Sigmoid colon (tissue), 7 donors: ENCODE results near the gene ARHGAP33. TPM values are rescaled to one million over a fixed set of nuclear protein-coding genes. Genes with fewer than 3 reads are reported as not detected.

Source experiments
- DNase-seq: peaks from one replicate; pipeline ENCODE4 v3.0.0-alpha.2; 2019
- H3K27ac ChIP-seq, 4 donors: fragments of 200-600 bp; sonication (generic); one replicate each; pipeline ENCODE4 v1.5.1; 2016 to 2019; ENCODE audit warnings: mild to moderate bottlenecking in 1 of 4
- H3K27me3 ChIP-seq, 3 donors: fragments of 200-600 bp; sonication (generic); one replicate each; pipeline ENCODE4 v1.5.1; 2019; ENCODE audit warnings: mild to moderate bottlenecking in 1 of 3
- H3K36me3 ChIP-seq, 4 donors: fragments of 200-600 bp; sonication (generic); one replicate each; pipeline ENCODE4 v1.5.1; 2016 to 2019
- H3K4me1 ChIP-seq, 4 donors: fragments of 200-600 bp; sonication (generic); one replicate each; pipeline ENCODE4 v1.5.1; 2017 to 2019
- H3K4me3 ChIP-seq, 4 donors: fragments of 200-600 bp; sonication (generic); one replicate each; pipeline ENCODE4 v1.5.1; 2017 to 2019; ENCODE audit warnings: mild to moderate bottlenecking in 2 of 4, moderate library complexity in 1 of 4
- H3K9me3 ChIP-seq, 4 donors: fragments of 200-600 bp in 3 of 4; sonication (generic) in 3 of 4; one replicate each; pipeline versions ENCODE4 v1.5.1 to v1.6.1; 2013 to 2019
- EP300 ChIP-seq, 4 donors: sonication (generic); formaldehyde crosslinking; IDR thresholded peaks; one replicate each; pipeline ENCODE4 v1.6.1; 2017; ENCODE audit warnings: antibody characterized with exemption in 4 of 4
- POLR2A ChIP-seq, 2 donors: fragments of 450-650 bp; IDR thresholded peaks; one replicate each; pipeline ENCODE4 v1.6.1; 2016; ENCODE audit warnings: antibody characterized with exemption in 2 of 2, mild to moderate bottlenecking in 2 of 2, moderate library complexity in 2 of 2
- POLR2AphosphoS5 ChIP-seq, 4 donors: sonication (generic); formaldehyde crosslinking; IDR thresholded peaks; one replicate each; pipeline ENCODE4 v1.6.1; 2017; ENCODE audit warnings: antibody characterized with exemption in 4 of 4
- WGBS, 2 donors: extraction: QIAGEN DNeasy Blood & Tissue Kit; methylation state at CpG; one replicate each; pipeline ENCODE4 v1.1.7; 2013; 5-methylcytosine and 5-hydroxymethylcytosine counted together
- intact Hi-C: fragments of 100-400 bp; cut with DNase I; formaldehyde crosslinking; loops from one replicate; pipeline ENCODE4 v1.15.1; 2023
- polyA plus RNA-seq, 3 donors: library from polyadenylated mRNA; stranded (reverse); fragments of 200-250 nt; gene quantifications; one replicate each; pipeline ENCODE4 v1.2.3, GENCODE V29; 2013
- total RNA-seq, 4 donors: library from RNA; depleted of rRNA; stranded (reverse); fragments of >200 nt; gene quantifications; one replicate each; pipeline ENCODE4 v1.1.0, GENCODE V29; 2016
- TF ChIP-seq, protein P1 (sequence below), 4 experiments: fragments of 450-650 bp in 3 of 4; fragments of 200-600 bp in 1 of 4; IDR thresholded peaks; one replicate each; pipeline ENCODE4 v1.5.1; 2016 to 2019; ENCODE audit warnings: antibody characterized with exemption in 4 of 4, mild to moderate bottlenecking in 3 of 4, moderate library complexity in 2 of 4
- donor health status: healthy with polysubstance abuse.
- donor health status: Bipolar disorder and iron deficiency.
- donor health status: healthy.

ARHGAP33 gene
- total and polyA plus RNA-seq, 7 donors, result 0.60 to 11.9 (median 6.1) TPM

DNA sequence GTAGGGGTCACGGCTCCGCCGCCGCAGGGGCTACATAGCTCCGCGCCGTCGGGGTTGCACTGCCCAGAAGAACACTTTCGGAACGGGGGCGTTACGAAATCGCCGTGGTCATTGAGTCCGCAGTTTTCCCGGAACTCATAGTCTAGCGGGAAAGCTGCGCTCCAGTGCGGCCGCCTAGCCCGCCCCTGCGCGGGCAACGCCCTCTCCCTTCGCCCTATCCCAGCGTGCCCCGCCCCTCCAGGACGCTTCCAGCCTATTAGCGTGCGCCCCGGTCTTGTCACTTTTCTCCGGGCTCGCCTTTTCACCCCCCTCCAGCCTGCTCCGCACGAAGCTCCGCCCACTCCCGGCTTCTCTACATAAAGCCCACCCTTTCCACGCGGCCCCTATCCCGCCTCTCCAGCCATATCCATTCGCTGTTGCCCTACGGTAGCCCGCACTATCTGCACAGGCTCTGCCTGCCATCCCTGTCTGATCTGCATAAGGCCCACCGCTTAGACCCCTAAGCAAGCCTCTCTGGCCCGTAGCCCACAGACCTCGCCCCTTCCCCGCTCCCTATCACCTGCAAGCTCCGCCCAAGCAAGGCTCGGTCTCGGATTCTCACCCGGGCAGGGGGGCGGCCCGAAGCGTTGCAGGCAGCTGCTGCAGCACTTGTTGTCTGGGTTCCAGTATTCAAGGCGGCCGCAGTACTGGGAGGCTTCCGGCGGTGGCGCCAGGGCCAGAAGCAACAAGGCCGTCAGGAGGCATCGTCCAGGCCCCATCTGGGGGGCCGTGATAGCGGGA lies 34.8 kb upstream of the ARHGAP33 start:
- intact Hi-C loops, result loop anchor here (1.0 to 2.0 kb wide), 2 partner anchors 22 to 191 kb away; partner anchors contain the start of gene KMT2B
- Histone ChIP-seq H3K9me3 (no peaks in the 10 kb centered on the region), H3K27ac (peak overlapping the region; percentile 84 to 91 (median 87)), H3K36me3 (peaks cover 15 to 42% (median 27%) of the 10 kb centered on the region in 4 donors), H3K27me3 (no peaks in the 10 kb centered on the region), H3K4me3 (peak overlapping the region; percentile 38 to 69 (median 51)), H3K4me1 (peaks cover 0 to 38% (median 30%) of the 10 kb centered on the region in 4 donors)
- peak; percentile 99 for DNase-seq
- WGBS, 2 donors, result 0 to 1% methylated on average over 63 of the region's 63 CpGs
- TF ChIP-seq, protein P1, sequence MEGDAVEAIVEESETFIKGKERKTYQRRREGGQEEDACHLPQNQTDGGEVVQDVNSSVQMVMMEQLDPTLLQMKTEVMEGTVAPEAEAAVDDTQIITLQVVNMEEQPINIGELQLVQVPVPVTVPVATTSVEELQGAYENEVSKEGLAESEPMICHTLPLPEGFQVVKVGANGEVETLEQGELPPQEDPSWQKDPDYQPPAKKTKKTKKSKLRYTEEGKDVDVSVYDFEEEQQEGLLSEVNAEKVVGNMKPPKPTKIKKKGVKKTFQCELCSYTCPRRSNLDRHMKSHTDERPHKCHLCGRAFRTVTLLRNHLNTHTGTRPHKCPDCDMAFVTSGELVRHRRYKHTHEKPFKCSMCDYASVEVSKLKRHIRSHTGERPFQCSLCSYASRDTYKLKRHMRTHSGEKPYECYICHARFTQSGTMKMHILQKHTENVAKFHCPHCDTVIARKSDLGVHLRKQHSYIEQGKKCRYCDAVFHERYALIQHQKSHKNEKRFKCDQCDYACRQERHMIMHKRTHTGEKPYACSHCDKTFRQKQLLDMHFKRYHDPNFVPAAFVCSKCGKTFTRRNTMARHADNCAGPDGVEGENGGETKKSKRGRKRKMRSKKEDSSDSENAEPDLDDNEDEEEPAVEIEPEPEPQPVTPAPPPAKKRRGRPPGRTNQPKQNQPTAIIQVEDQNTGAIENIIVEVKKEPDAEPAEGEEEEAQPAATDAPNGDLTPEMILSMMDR (IDR thresholded peaks at IDR 0.05), result peak in 2 of 4 experiments; percentile 17 to 26
- TF ChIP-seq POLR2AphosphoS5 (IDR thresholded peaks at IDR 0.05) (peak; percentile 30 to 70 (median 61)), EP300 (IDR thresholded peaks at IDR 0.05) (peak in 1 of 4 donors; percentile 76), POLR2A (IDR thresholded peaks at IDR 0.05) (no peak)

DNA sequence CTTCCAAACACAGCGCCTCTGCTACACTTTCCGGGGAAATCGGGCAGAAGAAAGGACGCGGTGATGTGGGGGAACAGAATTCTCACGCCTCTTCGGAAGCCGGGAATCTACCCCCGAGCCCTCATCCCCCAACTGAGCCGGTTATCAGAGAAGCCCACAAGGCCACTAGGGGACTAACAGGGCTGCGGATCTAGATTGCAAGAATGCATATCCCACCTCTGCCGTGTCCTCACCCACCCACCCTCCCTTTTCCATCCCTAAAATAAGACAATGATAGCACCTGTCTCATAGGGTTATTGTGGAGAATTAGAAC lies 34.2 kb upstream of the ARHGAP33 start:
- no peak for TF ChIP-seq EP300 (IDR thresholded peaks at IDR 0.05)
- TF ChIP-seq, protein P1 (IDR thresholded peaks at IDR 0.05), result peak in 1 of 4 experiments; percentile 2
- Histone ChIP-seq H3K36me3 (peaks cover 11 to 40% (median 26%) of the 10 kb centered on the region in 4 donors), H3K9me3 (no peaks in the 10 kb centered on the region), H3K4me3 (peak overlapping the region; percentile 38 to 69 (median 51)), H3K27me3 (no peaks in the 10 kb centered on the region), H3K27ac (peak overlapping the region; percentile 84 to 91 (median 87)), H3K4me1 (peaks cover 0 to 43% (median 34%) of the 10 kb centered on the region in 4 donors)
- intact Hi-C loops, result loop anchor here (2.0 kb wide), 1 partner anchor 22 kb away; the partner anchor contains the start of gene KMT2B
- WGBS, 2 donors, result 3 to 4% methylated on average over 12 of the region's 12 CpGs
- no peak for DNase-seq

DNA sequence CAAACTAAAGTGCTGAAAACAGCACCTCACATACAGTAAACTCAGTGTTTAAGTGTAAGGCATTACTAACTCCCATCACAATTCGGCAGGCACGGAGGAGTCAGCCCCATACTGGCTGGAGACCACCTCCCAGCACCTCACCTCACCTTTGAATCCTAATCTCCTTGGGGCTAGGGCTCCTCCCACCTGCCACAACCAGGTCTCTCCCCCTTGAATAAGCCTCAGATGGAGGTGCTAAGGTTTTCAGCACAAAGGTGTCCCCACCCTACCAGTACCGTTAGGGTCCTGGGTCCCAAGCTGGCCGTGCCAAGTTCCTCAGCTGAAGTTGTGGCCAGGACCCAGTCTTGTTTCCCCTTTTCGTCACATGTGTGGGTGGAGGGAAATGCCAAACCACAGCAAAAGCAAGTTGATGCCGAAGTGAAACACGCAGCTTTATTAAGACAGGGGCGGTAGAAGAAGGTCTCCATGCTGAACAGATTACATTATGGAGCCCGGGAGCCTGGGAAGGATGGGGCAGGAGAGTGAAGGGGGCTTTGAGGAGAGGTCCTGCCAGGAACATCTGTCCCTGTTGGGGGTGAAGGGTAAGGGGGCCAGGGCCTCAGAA lies 33.1 kb upstream of the ARHGAP33 start, which contains the start of gene IGFLR1:
Gene IGFLR1 (minus strand): TSS at position 332 of the 604 bp plus-strand sequence. CDS start 1,272 bp downstream, outside the sequence.
- TF ChIP-seq, protein P1 (IDR thresholded peaks at IDR 0.05), result no peak
- TF ChIP-seq POLR2AphosphoS5 (IDR thresholded peaks at IDR 0.05), result no peak
- TF ChIP-seq EP300 (IDR thresholded peaks at IDR 0.05), result no peak
- no peak for TF ChIP-seq POLR2A (IDR thresholded peaks at IDR 0.05)
- Histone ChIP-seq H3K27me3 (no peaks in the 10 kb centered on the region), H3K4me1 (peaks cover 0 to 49% (median 40%) of the 10 kb centered on the region in 4 donors), H3K9me3 (no peaks in the 10 kb centered on the region), H3K4me3 (peak within 1 kb of the TSS in 3 of 4 donors; percentile 50 to 69 (median 52)), H3K27ac (peak within 1 kb of the TSS; percentile 84 to 100 (median 87)), H3K36me3 (peaks cover 11 to 30% (median 18%) of the 10 kb centered on the region in 4 donors)
- 42 to 83% methylated on average over 9 of the region's 9 CpGs for WGBS, 2 donors
- DNase-seq, result no peak
- intact Hi-C loops, result no loop called here

DNA sequence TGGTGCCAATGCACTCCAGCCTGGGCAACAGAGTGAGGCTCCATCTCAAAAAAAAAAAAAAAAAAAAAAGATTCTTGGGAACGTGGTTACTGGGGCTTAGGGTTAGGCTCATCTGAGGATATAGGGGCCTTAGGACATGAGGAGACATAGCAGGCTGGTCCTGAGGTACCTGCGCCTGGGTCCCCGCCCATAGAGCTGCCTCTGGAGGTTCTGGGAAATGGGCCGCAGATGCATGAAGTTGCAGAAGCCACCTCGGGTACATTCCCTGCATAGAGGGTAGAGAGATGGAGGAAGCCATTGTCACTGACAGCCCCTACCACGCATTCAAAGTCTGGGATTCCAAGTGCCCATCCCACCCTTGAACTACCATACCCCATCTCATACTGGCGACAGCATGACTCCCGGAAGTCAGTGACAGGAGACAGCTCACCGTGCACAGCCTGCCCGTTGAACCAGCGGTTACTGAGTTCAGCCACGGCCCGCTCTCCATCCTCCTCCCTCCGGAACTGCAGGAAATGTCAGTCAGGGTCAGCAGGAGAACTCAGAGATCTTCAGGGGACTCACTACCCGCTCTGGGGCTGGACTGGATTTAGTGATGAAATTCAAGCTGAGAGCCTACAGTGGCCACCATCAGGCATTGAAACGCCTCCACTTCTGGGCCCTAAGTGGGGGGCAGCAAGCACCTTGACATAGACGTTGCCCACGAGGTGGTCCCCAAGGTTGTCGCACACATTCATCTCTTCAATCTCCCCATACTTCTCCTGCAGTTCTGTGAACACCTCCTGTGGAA lies 31.5 kb upstream of the ARHGAP33 start:
- peak overlapping the region in 1 of 4 donors; percentile 91 for H3K4me3 ChIP-seq
- H3K9me3 ChIP-seq, result no peaks in the 10 kb centered on the region
- peaks cover 3 to 13% (median 5%) of the 10 kb centered on the region in 4 donors for H3K36me3 ChIP-seq
- no peaks in the 10 kb centered on the region for H3K27me3 ChIP-seq
- peaks cover 0 to 58% (median 48%) of the 10 kb centered on the region in 4 donors for H3K4me1 ChIP-seq
- DNase-seq, result no peak
- 91 to 94% methylated on average over 19 of the region's 19 CpGs for WGBS, 2 donors
- intact Hi-C loops, result no loop called here
- TF ChIP-seq EP300 (IDR thresholded peaks at IDR 0.05) (no peak), POLR2AphosphoS5 (IDR thresholded peaks at IDR 0.05) (no peak), POLR2A (IDR thresholded peaks at IDR 0.05) (no peak)
- TF ChIP-seq, protein P1 (IDR thresholded peaks at IDR 0.05), result no peak
- H3K27ac ChIP-seq, result peak overlapping the region; percentile 100
